Ovary (tissue), 3 donors: Measurements from ENCODE around the gene TWNK.

Experiments used
- CTCF ChIP-seq, 3 donors: fragments of 450-650 bp in 2 of 3; fragments of 200-600 bp in 1 of 3; IDR thresholded peaks; one replicate each; pipeline versions ENCODE4 v1.5.1 to v1.8.0; 2016 to 2022; ENCODE audit warnings: antibody characterized with exemption in 3 of 3, mild to moderate bottlenecking in 1 of 3
- EP300 ChIP-seq: sonication (generic); formaldehyde crosslinking; IDR thresholded peaks from one replicate; pipeline ENCODE4 v1.6.1; 2017; ENCODE audit warnings: antibody characterized with exemption
- POLR2A ChIP-seq: fragments of 450-650 bp; IDR thresholded peaks from one replicate; pipeline ENCODE4 v1.6.1; 2017; ENCODE audit warnings: antibody characterized with exemption, mild to moderate bottlenecking, moderate library complexity
- donor health status: DM: no; HTN: no; CAD: no.

GRCh38 chr10:100979791-100980272 is 7.5 kb upstream of the TWNK start:
- no peak for TF ChIP-seq CTCF (IDR thresholded peaks at IDR 0.05)
- no peak for TF ChIP-seq POLR2A
- TF ChIP-seq EP300, result no peak
